Skeletal muscle tissue (tissue), 4 donors: Measurements from ENCODE around the gene ADAMTS20. TPM values are rescaled to one million over a fixed set of nuclear protein-coding genes. Genes with fewer than 3 reads are reported as not detected.
"Not testable (repeated sequence)": the region's sequence is repeated elsewhere in the genome, so short reads cannot be mapped to it uniquely, and the experiment has no call there.

ENCODE experiments used
- H3K27ac ChIP-seq: one replicate; pipeline ENCODE4 v1.7.0; 2013; ENCODE audit warnings: mild to moderate bottlenecking, low read depth, low read length, inconsistent platforms
- H3K27me3 ChIP-seq, 3 donors: one replicate each; pipeline ENCODE4 v1.7.0; 2013; ENCODE audit warnings: low read length in 3 of 3; ENCODE audit not compliant: control insufficient read depth in 3 of 3, insufficient read depth in 3 of 3
- H3K36me3 ChIP-seq, 3 donors: one replicate each; pipeline ENCODE4 v1.7.0; 2013; ENCODE audit warnings: low read length in 3 of 3; ENCODE audit not compliant: control insufficient read depth in 3 of 3, insufficient read depth in 3 of 3
- H3K4me1 ChIP-seq, 3 donors: one replicate each; pipeline ENCODE4 v1.7.0; 2013; ENCODE audit warnings: low read length in 3 of 3, mild to moderate bottlenecking in 3 of 3; ENCODE audit not compliant: control insufficient read depth in 3 of 3, insufficient read depth in 3 of 3
- H3K4me3 ChIP-seq, 3 donors: one replicate each; pipeline ENCODE4 v1.7.0; 2013; ENCODE audit warnings: low read length in 3 of 3
- H3K9ac ChIP-seq, 3 donors: one replicate each; pipeline ENCODE4 v1.7.0; 2013; ENCODE audit warnings: low read length in 3 of 3, mild to moderate bottlenecking in 3 of 3, moderate library complexity in 2 of 3, low read depth in 1 of 3
- H3K9me3 ChIP-seq, 3 donors: one replicate each; pipeline ENCODE4 v1.7.0; 2013; ENCODE audit warnings: low read length in 3 of 3; ENCODE audit not compliant: control insufficient read depth in 3 of 3
- total RNA-seq: library from RNA; depleted of rRNA; stranded (reverse); fragments of >200 nt; gene quantifications from one replicate; pipeline ENCODE4 v1.2.3, GENCODE V29; 2014
- donor health status: Osteomylitis.

The ADAMTS20 gene
- total RNA-seq, 1 donor from 2014 or later: 0.52 TPM

GRCh38 chr12:43378448-43378847 lies 173.6 kb downstream of the ADAMTS20 start:
- Histone ChIP-seq H3K36me3 (no peaks in the 10 kb centered on the region), H3K9ac (no peak overlapping the region), H3K27me3 (no peaks in the 10 kb centered on the region), H3K4me3 (no peak overlapping the region), H3K4me1 (no peaks in the 10 kb centered on the region), H3K27ac (no peak overlapping the region), H3K9me3 (no peaks in the 10 kb centered on the region)

DNA sequence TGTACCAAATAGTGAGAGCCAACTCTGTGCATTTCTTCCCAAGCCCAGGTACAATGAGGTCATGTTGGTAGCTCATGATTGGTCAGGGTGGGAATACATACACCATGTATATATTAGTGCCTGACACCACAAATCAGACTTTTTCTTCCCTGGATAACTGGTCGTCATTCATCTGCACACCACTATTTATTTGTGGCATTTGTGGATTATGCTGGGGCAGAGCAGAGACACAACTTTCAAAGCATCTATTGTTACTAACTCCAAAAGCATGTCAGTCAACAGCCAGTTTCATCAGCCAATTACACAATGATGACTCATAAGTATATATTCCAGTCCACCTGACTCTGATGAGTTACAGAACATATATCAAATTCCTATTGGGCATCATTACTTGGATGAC lies 181.7 kb downstream of the ADAMTS20 start:
- Histone ChIP-seq H3K4me3 (no peak overlapping the region), H3K9ac (no peak overlapping the region), H3K27ac (no peak overlapping the region), H3K4me1 (no peaks in the 10 kb centered on the region), H3K27me3 (no peaks in the 10 kb centered on the region), H3K36me3 (no peaks in the 10 kb centered on the region), H3K9me3 (no peaks in the 10 kb centered on the region)

- H3K9ac ChIP-seq: no peak overlapping the region
- H3K4me1 ChIP-seq: no peaks in the 10 kb centered on the region
- no peaks in the 10 kb centered on the region for H3K9me3 ChIP-seq
Observed at GRCh38 chr12:43362910-43363694, 188.9 kb downstream of the ADAMTS20 start.

GRCh38 chr12:43361031-43361710 lies 190.8 kb downstream of the ADAMTS20 start:
- Histone ChIP-seq H3K4me1 (no peaks in the 10 kb centered on the region), H3K36me3 (no peaks in the 10 kb centered on the region), H3K9ac (no peak overlapping the region)

More at GRCh38 chr12:43362910-43363694, 188.9 kb downstream of the ADAMTS20 start:
- Histone ChIP-seq H3K27ac (no peak overlapping the region), H3K4me3 (no peak overlapping the region), H3K36me3 (no peaks in the 10 kb centered on the region), H3K27me3 (no peaks in the 10 kb centered on the region)

GRCh38 chr12:43360001-43360400 lies 192.0 kb downstream of the ADAMTS20 start:
- H3K4me1 ChIP-seq, H3K4me3 ChIP-seq, H3K27ac ChIP-seq, H3K9ac ChIP-seq, H3K36me3 ChIP-seq, H3K9me3 ChIP-seq, H3K27me3 ChIP-seq: not testable (repeated sequence)

More at GRCh38 chr12:43361031-43361710, 190.8 kb downstream of the ADAMTS20 start:
- Histone ChIP-seq H3K9me3 (no peaks in the 10 kb centered on the region), H3K27me3 (no peaks in the 10 kb centered on the region), H3K27ac (no peak overlapping the region), H3K4me3 (no peak overlapping the region)

- H3K36me3 ChIP-seq: no peaks in the 10 kb centered on the region
- no peaks in the 10 kb centered on the region for H3K4me1 ChIP-seq
- H3K9ac ChIP-seq: no peak overlapping the region
Observed at GRCh38 chr12:43357141-43357540, 194.9 kb downstream of the ADAMTS20 start.

GRCh38 chr12:43352001-43352400 lies 200.0 kb downstream of the ADAMTS20 start:
- Histone ChIP-seq H3K27me3 (no peaks in the 10 kb centered on the region), H3K4me3 (no peak overlapping the region), H3K9me3 (no peaks in the 10 kb centered on the region), H3K9ac (no peak overlapping the region), H3K27ac (no peak overlapping the region), H3K4me1 (peaks cover 0 to 2% (median 0%) of the 10 kb centered on the region in 3 donors), H3K36me3 (no peaks in the 10 kb centered on the region)

More at GRCh38 chr12:43357141-43357540, 194.9 kb downstream of the ADAMTS20 start:
- no peaks in the 10 kb centered on the region for H3K9me3 ChIP-seq
- H3K27me3 ChIP-seq: no peaks in the 10 kb centered on the region
- H3K4me3 ChIP-seq: no peak overlapping the region
- H3K27ac ChIP-seq: no peak overlapping the region

GRCh38 chr12:43349863-43350262 lies 202.1 kb downstream of the ADAMTS20 start:
- Histone ChIP-seq H3K36me3 (no peaks in the 10 kb centered on the region), H3K27me3 (no peaks in the 10 kb centered on the region), H3K9ac (no peak overlapping the region), H3K4me3 (no peak overlapping the region), H3K27ac (no peak overlapping the region), H3K4me1 (peaks cover 0 to 2% (median 0%) of the 10 kb centered on the region in 3 donors), H3K9me3 (no peaks in the 10 kb centered on the region)

- Histone ChIP-seq H3K27ac (no peak overlapping the region), H3K4me1 (peaks cover 0 to 2% (median 0%) of the 10 kb centered on the region in 3 donors), H3K27me3 (no peaks in the 10 kb centered on the region), H3K36me3 (no peaks in the 10 kb centered on the region), H3K4me3 (no peak overlapping the region), H3K9me3 (no peaks in the 10 kb centered on the region), H3K9ac (no peak overlapping the region)
Observed at GRCh38 chr12:43348221-43348620, 203.8 kb downstream of the ADAMTS20 start.

- Histone ChIP-seq H3K9me3 (no peaks in the 10 kb centered on the region), H3K4me1 (peaks cover 0 to 2% (median 0%) of the 10 kb centered on the region in 3 donors), H3K27me3 (no peaks in the 10 kb centered on the region)
Observed at GRCh38 chr12:43347026-43347425, 205.0 kb downstream of the ADAMTS20 start.

More at GRCh38 chr12:43347026-43347425, 205.0 kb downstream of the ADAMTS20 start:
- Histone ChIP-seq H3K36me3 (no peaks in the 10 kb centered on the region), H3K9ac (no peak overlapping the region), H3K4me3 (no peak overlapping the region), H3K27ac (no peak overlapping the region)
